Measurements from ENCODE around the gene ARHGEF26.
A peak's percentile ranks its signal among the peaks of the same experiment; 100 is the strongest.

Gene ARHGEF26

GRCh38 chr3:154100556-154100955 lies 20.6 kb upstream of the ARHGEF26 start:
- Histone ChIP-seq H2BK5ac (ENCODE audit: low read depth, low read length, poor library complexity, severe bottlenecking) (no peak overlapping the region), H3K4me2 (ENCODE audit: low read length, poor library complexity, severe bottlenecking) (no peak overlapping the region), H4K91ac (ENCODE audit: low read length) (no peak overlapping the region), H3K27me3 (ENCODE audit: control insufficient read depth in 1 of 2, insufficient read depth in 1 of 2, low read length in 2 of 2) (no peaks in the 10 kb centered on the region), H2BK12ac (ENCODE audit: low read length in 2 of 2) (no peak overlapping the region), H2AFZ (ENCODE audit: low read depth, low read length) (no peak overlapping the region), H4K8ac (ENCODE audit: low read length) (no peak overlapping the region), H3K9ac (ENCODE audit: low read length) (no peak overlapping the region), H3K23ac (ENCODE audit: low read length in 2 of 2) (no peak overlapping the region), H3K9me3 (ENCODE audit: control insufficient read depth, low read length) (no peaks in the 10 kb centered on the region), H3K18ac (ENCODE audit: low read depth in 1 of 2, low read length in 2 of 2) (no peak overlapping the region), H2AK5ac (ENCODE audit: low read length, severe bottlenecking) (no peak overlapping the region), H3K36me3 (ENCODE audit: control insufficient read depth in 1 of 2, insufficient read depth in 2 of 2, low read depth in 1 of 2, low read length in 2 of 2) (no peaks in the 10 kb centered on the region), H2BK120ac (ENCODE audit: low read depth, low read length) (no peak overlapping the region), H2BK15ac (ENCODE audit: low read depth, poor library complexity, severe bottlenecking) (no peak overlapping the region), H3K27ac (ENCODE audit: low read length, poor library complexity, severe bottlenecking) (no peak overlapping the region), H3K4me1 (ENCODE audit: control insufficient read depth, insufficient read depth, low read depth, low read length) (peaks cover 1% of the 10 kb centered on the region), H3K14ac (ENCODE audit: low read length in 2 of 2) (no peak overlapping the region), H3K4me3 (ENCODE audit: insufficient read depth in 1 of 2, low read depth in 1 of 2, low read length in 2 of 2) (no peak overlapping the region), H3K79me1 (replicated peaks; ENCODE audit: low read length, poor library complexity, severe bottlenecking) (no peaks in the 10 kb centered on the region), H3K4ac (ENCODE audit: low read depth in 1 of 2, low read length in 2 of 2) (no peak overlapping the region)
- 93% methylated on average over 6 of the region's 6 CpGs for WGBS
- DNase-seq: no peak

GRCh38 chr3:154101250-154101649 lies 19.9 kb upstream of the ARHGEF26 start:
- no peak overlapping the region for H4K91ac ChIP-seq (ENCODE audit: low read length)
- peaks cover 1% of the 10 kb centered on the region for H3K4me1 ChIP-seq (ENCODE audit: control insufficient read depth, insufficient read depth, low read depth, low read length)
- no peak overlapping the region for H3K4me2 ChIP-seq (ENCODE audit: low read length, poor library complexity, severe bottlenecking)
- H3K4ac ChIP-seq (ENCODE audit: low read depth in 1 of 2, low read length in 2 of 2): no peak overlapping the region
- no peak overlapping the region for H2AK5ac ChIP-seq (ENCODE audit: low read length, severe bottlenecking)
- H3K14ac ChIP-seq (ENCODE audit: low read length in 2 of 2): no peak overlapping the region
- H3K4me3 ChIP-seq (ENCODE audit: insufficient read depth in 1 of 2, low read depth in 1 of 2, low read length in 2 of 2): no peak overlapping the region
- H3K79me1 ChIP-seq (replicated peaks; ENCODE audit: low read length, poor library complexity, severe bottlenecking): no peaks in the 10 kb centered on the region
- no peaks in the 10 kb centered on the region for H3K9me3 ChIP-seq (ENCODE audit: control insufficient read depth, low read length)
- no peak overlapping the region for H2BK120ac ChIP-seq (ENCODE audit: low read depth, low read length)
- no peaks in the 10 kb centered on the region for H3K27me3 ChIP-seq (ENCODE audit: control insufficient read depth in 1 of 2, insufficient read depth in 1 of 2, low read length in 2 of 2)
- no peak overlapping the region for H3K9ac ChIP-seq (ENCODE audit: low read length)
- H3K23ac ChIP-seq (ENCODE audit: low read length in 2 of 2): no peak overlapping the region
- H4K8ac ChIP-seq (ENCODE audit: low read length): no peak overlapping the region
- H2BK15ac ChIP-seq (ENCODE audit: low read depth, poor library complexity, severe bottlenecking): no peak overlapping the region
- no peak for DNase-seq
- H2AFZ ChIP-seq (ENCODE audit: low read depth, low read length): no peak overlapping the region
- no peak overlapping the region for H2BK12ac ChIP-seq (ENCODE audit: low read length in 2 of 2)
- no peak overlapping the region for H2BK5ac ChIP-seq (ENCODE audit: low read depth, low read length, poor library complexity, severe bottlenecking)
- H3K27ac ChIP-seq (ENCODE audit: low read length, poor library complexity, severe bottlenecking): no peak overlapping the region
- H3K36me3 ChIP-seq (ENCODE audit: control insufficient read depth in 1 of 2, insufficient read depth in 2 of 2, low read depth in 1 of 2, low read length in 2 of 2): no peaks in the 10 kb centered on the region
- no peak overlapping the region for H3K18ac ChIP-seq (ENCODE audit: low read depth in 1 of 2, low read length in 2 of 2)
- WGBS: 91% methylated on average over 2 of the region's 2 CpGs

- Histone ChIP-seq H3K9ac (ENCODE audit: low read length) (no peak overlapping the region), H3K18ac (ENCODE audit: low read depth in 1 of 2, low read length in 2 of 2) (no peak overlapping the region), H3K36me3 (ENCODE audit: control insufficient read depth in 1 of 2, insufficient read depth in 2 of 2, low read depth in 1 of 2, low read length in 2 of 2) (no peaks in the 10 kb centered on the region), H2BK120ac (ENCODE audit: low read depth, low read length) (no peak overlapping the region), H3K23ac (ENCODE audit: low read length in 2 of 2) (no peak overlapping the region), H3K4me3 (ENCODE audit: insufficient read depth in 1 of 2, low read depth in 1 of 2, low read length in 2 of 2) (no peak overlapping the region), H3K27ac (ENCODE audit: low read length, poor library complexity, severe bottlenecking) (no peak overlapping the region), H3K27me3 (ENCODE audit: control insufficient read depth in 1 of 2, insufficient read depth in 1 of 2, low read length in 2 of 2) (no peaks in the 10 kb centered on the region), H3K14ac (ENCODE audit: low read length in 2 of 2) (no peak overlapping the region), H3K4ac (ENCODE audit: low read depth in 1 of 2, low read length in 2 of 2) (no peak overlapping the region), H4K8ac (ENCODE audit: low read length) (no peak overlapping the region), H4K91ac (ENCODE audit: low read length) (no peak overlapping the region), H3K4me1 (ENCODE audit: control insufficient read depth, insufficient read depth, low read depth, low read length) (peaks cover 1% of the 10 kb centered on the region), H3K9me3 (ENCODE audit: control insufficient read depth, low read length) (no peaks in the 10 kb centered on the region), H3K4me2 (ENCODE audit: low read length, poor library complexity, severe bottlenecking) (no peak overlapping the region), H2AK5ac (ENCODE audit: low read length, severe bottlenecking) (no peak overlapping the region), H2BK5ac (ENCODE audit: low read depth, low read length, poor library complexity, severe bottlenecking) (no peak overlapping the region), H2BK12ac (ENCODE audit: low read length in 2 of 2) (no peak overlapping the region), H2AFZ (ENCODE audit: low read depth, low read length) (no peak overlapping the region), H3K79me1 (replicated peaks; ENCODE audit: low read length, poor library complexity, severe bottlenecking) (no peaks in the 10 kb centered on the region), H2BK15ac (ENCODE audit: low read depth, poor library complexity, severe bottlenecking) (no peak overlapping the region)
- DNase-seq: no peak
- WGBS: 90% methylated on average over 1 of the region's 1 CpG
These were observed 19.0 kb upstream of the ARHGEF26 start for GRCh38 chr3:154102225-154102624.

GRCh38 chr3:154105218-154105975 lies 15.8 kb upstream of the ARHGEF26 start:
- no peak overlapping the region for H2AK5ac ChIP-seq (ENCODE audit: low read length, severe bottlenecking)
- H2BK15ac ChIP-seq (ENCODE audit: low read depth, poor library complexity, severe bottlenecking): no peak overlapping the region
- no peak for DNase-seq
- no peak overlapping the region for H3K18ac ChIP-seq (ENCODE audit: low read depth in 1 of 2, low read length in 2 of 2)
- H3K36me3 ChIP-seq (ENCODE audit: control insufficient read depth in 1 of 2, insufficient read depth in 2 of 2, low read depth in 1 of 2, low read length in 2 of 2): no peaks in the 10 kb centered on the region
- H3K27ac ChIP-seq (ENCODE audit: low read length, poor library complexity, severe bottlenecking): no peak overlapping the region
- H3K27me3 ChIP-seq (ENCODE audit: control insufficient read depth in 1 of 2, insufficient read depth in 1 of 2, low read length in 2 of 2): no peaks in the 10 kb centered on the region
- no peak overlapping the region for H2BK120ac ChIP-seq (ENCODE audit: low read depth, low read length)
- H2BK12ac ChIP-seq (ENCODE audit: low read length in 2 of 2): no peak overlapping the region
- no peaks in the 10 kb centered on the region for H3K79me1 ChIP-seq (replicated peaks; ENCODE audit: low read length, poor library complexity, severe bottlenecking)
- no peak overlapping the region for H4K8ac ChIP-seq (ENCODE audit: low read length)
- H3K9me3 ChIP-seq (ENCODE audit: control insufficient read depth, low read length): no peaks in the 10 kb centered on the region
- H2BK5ac ChIP-seq (ENCODE audit: low read depth, low read length, poor library complexity, severe bottlenecking): no peak overlapping the region
- no peak overlapping the region for H3K4me3 ChIP-seq (ENCODE audit: insufficient read depth in 1 of 2, low read depth in 1 of 2, low read length in 2 of 2)
- peak overlapping the region in 1 of 2 experiments; percentile 27 for H3K23ac ChIP-seq (ENCODE audit: low read length in 2 of 2)
- H3K4ac ChIP-seq (ENCODE audit: low read depth in 1 of 2, low read length in 2 of 2): no peak overlapping the region
- 90% methylated on average over 3 of the region's 4 CpGs for WGBS
- H4K91ac ChIP-seq (ENCODE audit: low read length): no peak overlapping the region
- H3K4me1 ChIP-seq (ENCODE audit: control insufficient read depth, insufficient read depth, low read depth, low read length): peaks cover 1% of the 10 kb centered on the region
- no peak overlapping the region for H3K14ac ChIP-seq (ENCODE audit: low read length in 2 of 2)
- no peak overlapping the region for H3K4me2 ChIP-seq (ENCODE audit: low read length, poor library complexity, severe bottlenecking)
- no peak overlapping the region for H2AFZ ChIP-seq (ENCODE audit: low read depth, low read length)
- no peak overlapping the region for H3K9ac ChIP-seq (ENCODE audit: low read length)

Data from mesenchymal stem cell (in vitro differentiated cells and primary cell).